Measurements from ENCODE around the gene OR2L8. TPM values are rescaled to one million over a fixed set of nuclear protein-coding genes. Genes with fewer than 3 reads are reported as not detected.

The OR2L8 gene
- total and polyA plus RNA-seq, 2 of the 4 experiments (the other 2 are of a cell fraction) = not detected

DNA sequence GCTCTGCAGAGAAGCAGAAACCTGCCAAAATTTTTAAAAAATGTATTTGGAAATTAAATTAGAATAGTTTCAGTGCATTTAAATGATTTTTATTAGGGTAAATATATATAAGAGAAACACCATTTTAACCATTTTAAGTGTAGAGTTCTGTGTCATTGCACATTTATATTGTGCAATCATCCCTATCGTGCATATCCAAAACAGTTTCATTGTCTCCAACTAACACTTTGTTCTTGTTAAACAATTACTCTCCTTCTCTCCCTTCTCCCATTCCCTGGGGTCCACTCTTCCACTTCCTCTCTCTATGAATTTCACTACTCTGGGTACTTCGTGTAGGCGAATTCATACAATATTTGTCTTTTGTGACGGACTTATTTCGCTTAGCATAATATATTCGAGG lies 6.0 kb upstream of the OR2L8 start:
- Histone ChIP-seq H3K4me3 (ENCODE audit: insufficient read depth, low read depth, low read length) (no peak overlapping the region), H2BK5ac (ENCODE audit: low read depth, low read length, poor library complexity, severe bottlenecking) (no peak overlapping the region), H2BK20ac (ENCODE audit: low read depth, low read length) (no peak overlapping the region), H4K5ac (ENCODE audit: low read depth, low read length) (no peak overlapping the region), H3K9me3 (ENCODE audit: control insufficient read depth, insufficient read depth, low read length) (no peaks in the 10 kb centered on the region), H3K9me1 (ENCODE audit: insufficient read depth, low read length) (no peaks in the 10 kb centered on the region), H2BK15ac (ENCODE audit: low read depth, low read length) (no peak overlapping the region), H3K27ac (ENCODE audit: insufficient read depth, low read length) (no peak overlapping the region), H3K56ac (ENCODE audit: extremely low read depth, insufficient read depth, low read length) (no peak overlapping the region), H3K4me1 (ENCODE audit: control insufficient read depth, insufficient read depth, low read length) (no peaks in the 10 kb centered on the region), H3K79me1 (ENCODE audit: low read depth in 1 of 2, low read length in 2 of 2) (no peaks in the 10 kb centered on the region), H2AK5ac (ENCODE audit: low read depth, low read length) (no peak overlapping the region), H3K18ac (ENCODE audit: low read depth, low read length) (no peak overlapping the region), H3K9ac (ENCODE audit: low read depth, low read length) (no peak overlapping the region), H3K23ac (ENCODE audit: low read depth, low read length) (no peak overlapping the region), H2AFZ (replicated peaks; ENCODE audit: low read length, poor library complexity) (no peak overlapping the region), H3K14ac (replicated peaks; ENCODE audit: low read depth, low read length) (no peak overlapping the region), H2BK120ac (ENCODE audit: low read depth, low read length) (no peak overlapping the region), H3K4me2 (ENCODE audit: low read depth, low read length) (no peak overlapping the region), H4K20me1 (ENCODE audit: insufficient read depth, low read length) (no peaks in the 10 kb centered on the region), H4K91ac (ENCODE audit: insufficient read depth, low read depth, low read length) (no peak overlapping the region), H3K36me3 (ENCODE audit: control insufficient read depth, insufficient read depth, low read length) (no peaks in the 10 kb centered on the region), H2AK9ac (replicated peaks; ENCODE audit: low read depth, low read length, poor library complexity) (no peak overlapping the region), H3K4ac (ENCODE audit: low read depth, low read length) (no peak overlapping the region), H4K8ac (ENCODE audit: low read depth in 2 of 2, low read length in 2 of 2) (no peak overlapping the region), H3K27me3 (ENCODE audit: control insufficient read depth, insufficient read depth, low read length) (no peaks in the 10 kb centered on the region)
- dilution Hi-C loops (cut with HindIII; ENCODE audit: low sequenced_read_pairs, unreplicated experiment) = no loop called here
- BruUV-seq (replicated peaks) = no TSS peak
- 50% methylated on average over 1 of the region's 6 CpGs; no CpG with 5 or more reads in 1 of the 2 experiments for WGBS, 2 experiments (ENCODE audit: extremely low coverage in 2 of 2, insufficient read length in 1 of 2)
- intact Hi-C loops (cut with micrococcal nuclease) = no loop called here
- POLR2A ChIA-PET (ENCODE audit: unreplicated experiment) = no interaction called here
- ATAC-seq (ENCODE audit: low read depth) = no peak
- CTCF ChIA-PET = no interaction called here
- DNase-seq = no peak
- in situ Hi-C loops (cut with MboI; ENCODE audit: low sequenced_read_pairs) = no loop called here
- TF ChIP-seq CEBPB (IDR thresholded peaks at IDR 0.05; ENCODE audit: low read depth, low read length) (peak; percentile 51; the same call in 1 of the 2 replicates), NFE2L2 (IDR thresholded peaks at IDR 0.05; ENCODE audit: low read depth, low read length) (no peak)

All from IMR-90 (cell line).